Activated effector memory CD4-positive, alpha-beta T cell treated with Interleukin-2 at 50 U/mL for 16 hours (primary cell): ENCODE measurements around the gene FLNC.

ENCODE experiments used
- DNase-seq: peaks from one replicate; pipeline ENCODE4 v3.0.0-alpha.2; 2020

The FLNC gene

GRCh38 chr7:128883622-128884448 is 53.6 kb downstream of the FLNC start:
- DNase-seq: peak; percentile 72

DNA sequence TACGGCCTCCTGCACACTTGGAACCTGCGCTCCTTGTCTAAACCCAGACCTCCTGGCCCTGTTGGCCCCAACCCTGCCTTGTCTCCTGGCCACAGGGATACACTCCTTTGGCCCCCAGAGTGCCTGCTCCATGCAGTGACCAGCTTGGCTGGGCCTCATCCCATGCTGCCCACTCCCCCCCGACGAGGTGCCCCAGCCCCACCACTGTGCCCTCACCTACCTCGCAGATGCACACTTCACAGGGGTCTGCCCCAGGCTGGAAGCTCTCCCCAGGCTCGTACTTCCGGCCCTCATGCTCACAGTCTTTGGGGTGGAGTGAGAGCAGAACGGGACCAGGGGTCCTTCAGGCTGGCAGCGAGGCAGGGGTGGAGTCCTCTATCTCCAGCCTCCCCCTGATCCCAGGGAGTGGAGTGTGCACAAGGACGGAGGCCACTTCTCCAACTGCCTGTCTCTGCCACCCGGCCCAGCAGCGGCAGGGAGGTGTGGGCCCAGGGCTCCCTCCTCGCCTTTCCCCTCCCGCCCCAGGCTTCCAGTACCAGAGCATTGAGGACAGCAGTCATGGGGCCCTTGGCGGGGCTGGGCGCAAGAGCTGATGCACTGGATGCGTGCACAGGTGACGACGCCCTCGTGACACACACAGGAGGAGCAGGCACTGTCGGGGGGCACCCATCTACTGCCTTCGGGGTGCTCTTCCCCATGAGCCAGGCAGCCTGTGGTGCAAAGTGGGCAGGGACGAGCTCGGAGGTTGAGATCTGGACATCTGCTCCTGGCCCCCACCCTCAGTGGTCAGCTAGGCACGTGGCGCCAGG is 54.6 kb downstream of the FLNC start:
- DNase-seq: no peak

DNA sequence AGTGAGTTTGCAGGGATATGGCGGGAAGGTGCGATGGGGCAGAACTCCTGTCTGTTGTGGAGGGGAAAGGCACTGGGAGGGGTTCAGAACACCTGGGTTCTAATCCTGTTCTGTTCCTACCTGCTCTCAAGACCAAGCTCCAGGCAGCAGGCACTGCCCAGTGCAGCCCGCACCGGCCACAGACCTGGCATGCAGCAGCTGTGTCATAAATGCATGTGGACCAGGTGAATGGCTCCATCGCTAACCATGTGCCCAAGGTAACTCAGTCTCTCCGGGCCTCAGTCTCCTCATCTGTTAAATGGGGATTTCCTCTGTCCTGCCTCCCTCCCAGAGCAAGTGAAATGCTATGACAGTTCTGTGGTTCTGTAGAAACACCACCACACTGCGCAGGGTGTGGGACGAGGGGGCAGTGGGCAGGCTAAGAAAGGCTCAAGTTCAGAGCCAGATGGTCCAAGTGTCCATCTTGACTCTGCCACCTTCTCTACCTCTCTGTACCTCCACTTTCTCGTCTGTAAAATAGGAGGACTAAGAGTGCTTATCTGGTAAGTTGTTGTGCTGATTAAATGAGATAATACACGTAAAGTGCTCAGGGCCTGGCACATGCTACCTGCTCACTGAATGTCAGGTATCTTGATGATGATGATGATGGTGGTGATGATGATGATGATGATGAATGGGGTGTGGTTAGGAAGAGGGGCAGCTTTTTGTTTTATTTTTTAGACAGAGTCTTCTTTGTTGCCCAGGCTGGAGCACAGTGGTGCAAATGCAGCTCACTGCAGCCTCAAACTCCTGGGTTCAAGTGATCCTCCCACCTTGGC is 55.4 kb downstream of the FLNC start:
- DNase-seq: no peak

- no peak for DNase-seq
Measured at GRCh38 chr7:128886391-128887168, 56.4 kb downstream of the FLNC start.

- no peak for DNase-seq
Measured at GRCh38 chr7:128887169-128888038, 57.2 kb downstream of the FLNC start.

DNA sequence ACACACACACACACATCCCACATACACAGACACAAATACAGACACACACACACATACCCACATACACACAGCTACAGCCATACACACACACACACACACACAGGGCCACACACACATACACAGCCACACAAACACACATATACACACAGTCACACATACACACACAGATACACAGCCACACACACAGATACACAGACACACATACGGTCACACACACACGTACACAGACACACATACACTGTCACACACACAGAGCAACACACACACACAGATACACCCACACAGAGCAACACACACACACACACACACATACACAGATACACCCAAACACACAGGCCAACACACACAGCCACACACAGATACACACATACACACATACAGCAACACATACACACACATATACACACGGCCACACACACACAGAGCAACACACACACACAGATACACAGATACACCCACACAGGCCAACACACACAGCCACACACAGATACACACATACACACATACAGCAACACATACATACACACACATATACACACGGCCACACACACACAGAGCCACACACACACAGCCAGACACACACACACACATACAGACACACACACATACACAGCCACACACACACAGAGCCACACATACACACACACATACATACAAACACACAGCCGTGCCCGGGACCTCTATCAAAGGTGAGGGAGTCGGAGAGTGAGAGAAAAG is 58.0 kb downstream of the FLNC start:
- DNase-seq: no peak

GRCh38 chr7:128888756-128889095 is 58.5 kb downstream of the FLNC start:
- no peak for DNase-seq

GRCh38 chr7:128889121-128889520 is 58.9 kb downstream of the FLNC start:
- DNase-seq: no peak

DNA sequence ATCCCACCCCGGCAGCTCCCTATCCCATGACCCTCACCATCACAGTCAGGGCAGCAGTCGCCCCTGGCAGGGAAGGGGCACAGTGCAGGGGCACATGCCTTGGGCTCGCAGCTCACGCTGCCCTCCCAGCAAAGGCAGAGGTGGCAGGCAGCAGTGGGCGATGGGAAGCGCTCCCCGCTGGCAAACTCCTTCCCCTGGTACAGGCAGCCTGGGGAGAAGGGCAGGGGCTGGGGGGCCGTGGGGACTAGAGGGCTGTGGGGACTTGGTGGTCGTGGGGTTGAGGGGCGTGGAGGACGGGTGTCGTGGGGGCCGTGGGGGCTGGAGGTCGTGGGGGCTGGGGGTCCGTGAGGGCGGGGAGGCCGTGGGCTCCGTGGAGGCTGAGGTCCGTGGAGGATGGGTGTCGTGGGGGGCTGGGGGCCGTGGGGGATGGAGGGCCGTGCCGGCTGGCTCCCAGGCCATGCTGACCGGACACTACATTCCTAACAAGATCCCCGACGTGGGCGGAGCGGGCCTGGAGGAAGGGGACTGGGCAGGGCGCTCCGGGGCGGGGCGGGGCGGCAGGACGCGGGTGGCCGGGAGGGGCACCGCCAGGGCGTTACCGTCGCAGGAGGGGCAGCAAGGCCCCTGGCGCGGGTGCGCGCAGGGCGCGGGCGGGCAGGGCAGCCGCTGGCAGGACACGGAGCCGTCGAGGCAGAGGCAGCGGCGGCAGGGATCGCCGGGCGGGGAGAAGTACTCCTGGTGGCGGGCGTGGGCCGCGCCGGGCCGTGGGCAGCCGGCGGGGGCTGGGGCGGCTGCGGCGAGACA is 60.3 kb downstream of the FLNC start:
- no peak for DNase-seq

GRCh38 chr7:128891110-128891941 is 61.1 kb downstream of the FLNC start:
- no peak for DNase-seq

DNA sequence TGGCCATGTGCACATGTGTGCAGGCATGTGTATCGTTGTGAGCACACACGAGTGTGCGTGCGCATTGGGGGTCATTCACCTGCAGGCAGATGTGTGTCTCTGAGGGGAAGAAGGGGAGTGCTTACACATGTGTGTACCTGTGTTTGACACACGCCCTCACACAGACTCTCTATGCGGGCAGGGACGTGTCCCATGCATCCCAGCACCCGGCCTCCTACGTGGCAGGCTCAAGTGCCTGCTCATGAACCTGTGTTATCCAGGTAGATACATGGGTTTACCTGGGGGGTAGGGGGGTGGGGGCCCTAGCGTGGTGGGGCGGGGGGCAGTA is 61.7 kb downstream of the FLNC start:
- no peak for DNase-seq

DNA sequence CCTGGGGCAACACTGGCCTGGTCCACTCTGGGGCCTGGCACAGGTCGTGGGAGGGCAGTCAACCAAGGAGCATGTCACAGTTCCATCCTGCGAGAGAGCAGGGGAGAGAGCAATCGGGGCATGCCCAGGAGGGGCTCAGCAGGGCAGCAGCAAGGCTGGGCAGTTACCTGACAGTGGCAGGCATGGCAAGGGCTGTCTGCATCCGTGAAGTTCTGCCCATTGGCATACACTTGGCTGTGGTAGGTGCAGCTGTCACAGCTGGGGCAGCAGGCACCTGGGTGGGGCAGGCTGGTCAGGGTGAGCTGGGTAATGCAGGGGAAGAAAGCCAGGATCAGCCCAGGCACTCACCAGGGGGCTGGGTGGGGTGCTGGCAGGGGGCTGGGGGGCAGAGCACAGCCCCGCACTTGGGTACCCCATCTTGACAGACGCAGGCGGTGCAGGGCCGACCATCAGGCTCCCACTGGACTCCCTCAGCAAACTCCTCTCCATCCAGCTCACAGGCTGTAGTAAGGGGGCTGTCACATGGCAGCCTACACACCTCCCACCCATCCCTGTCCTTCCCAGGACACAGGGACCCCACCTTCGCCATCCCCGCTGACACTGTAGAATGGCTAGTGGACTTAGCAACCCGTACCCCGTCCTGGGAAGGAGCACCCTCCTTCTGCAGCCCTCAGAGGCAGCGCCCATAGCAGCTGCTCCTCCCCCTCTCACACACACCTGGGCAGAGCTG is 62.5 kb downstream of the FLNC start:
- no peak for DNase-seq

- no peak for DNase-seq
Measured at GRCh38 chr7:128893251-128894100, 63.3 kb downstream of the FLNC start.

- no peak for DNase-seq
Measured at GRCh38 chr7:128894101-128894440, 63.9 kb downstream of the FLNC start.

- DNase-seq: no peak
Measured at GRCh38 chr7:128895320-128895719, 65.1 kb downstream of the FLNC start.

DNA sequence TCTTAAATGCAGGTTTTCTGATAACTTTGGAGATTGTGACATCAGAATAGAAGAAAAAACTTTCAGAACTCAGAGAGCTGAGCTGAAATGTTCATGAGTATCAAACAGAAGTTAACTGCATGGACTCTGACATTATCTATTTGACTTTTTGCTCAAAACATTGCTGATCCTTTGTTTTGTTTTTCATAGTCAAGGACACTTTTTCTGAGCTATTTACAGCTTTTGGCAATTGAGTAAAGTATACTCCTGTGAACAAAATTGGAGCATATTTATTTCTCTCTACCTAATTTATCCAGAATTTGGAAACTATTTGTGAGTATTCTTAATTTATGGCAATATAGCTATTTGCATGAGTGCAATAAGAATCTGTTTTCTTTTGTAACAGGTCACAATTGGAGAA is 69.2 kb downstream of the FLNC start:
- DNase-seq: no peak

DNA sequence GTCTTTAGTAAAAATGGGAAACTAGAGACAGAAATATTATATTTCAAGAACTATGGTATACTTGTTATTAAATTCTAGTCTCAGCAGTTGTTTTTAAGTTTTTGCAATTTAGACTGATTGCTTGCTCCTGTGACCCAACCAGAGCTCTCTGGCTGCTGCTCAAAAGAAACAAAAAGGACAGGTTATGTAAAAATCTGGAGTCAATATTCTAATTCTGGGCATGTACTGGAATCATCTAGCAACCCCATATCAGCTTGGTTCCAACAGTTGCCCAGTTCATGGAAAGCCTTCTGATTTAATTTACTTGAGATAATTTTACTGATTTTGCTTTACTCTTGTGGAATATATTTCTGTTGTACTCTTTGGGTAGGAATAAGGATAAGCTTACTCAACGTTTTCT is 70.0 kb downstream of the FLNC start:
- no peak for DNase-seq
